HTERT RPE-1 (cell line): ENCODE results near the gene SFRP2.

Experiments used
- in situ Hi-C: fragments of 300-500 bp; cut with MboI; formaldehyde crosslinking; loops from 4 replicates; pipeline ENCODE4 v1.14.3; 2020; ENCODE audit warnings: low sequenced_read_pairs

SFRP2 gene

DNA sequence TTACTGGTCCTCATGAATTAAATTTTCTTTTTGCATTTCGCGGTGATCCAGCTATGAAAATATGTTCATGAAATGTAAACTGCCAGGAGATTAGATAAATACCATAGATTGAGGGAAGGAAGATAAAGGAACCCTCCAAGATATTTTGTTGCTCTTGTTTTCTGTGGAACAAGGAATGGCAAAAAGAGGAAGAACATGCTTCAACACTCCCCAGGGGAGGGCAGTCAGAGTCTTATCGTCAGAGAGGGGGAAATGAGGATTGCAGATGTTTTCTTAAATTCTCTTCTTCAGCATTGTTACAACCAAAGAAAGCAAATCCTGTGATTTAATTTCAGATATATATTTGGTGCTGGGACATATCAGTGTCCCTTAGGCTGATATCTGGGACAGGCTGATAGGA, 9.5 kb upstream of the SFRP2 start:
- in situ Hi-C loops, result no loop called here

- in situ Hi-C loops, result no loop called here
Measured at GRCh38 chr4:153794006-153794405, 5.1 kb upstream of the SFRP2 start.

GRCh38 chr4:153792618-153793247, 3.9 kb upstream of the SFRP2 start:
- in situ Hi-C loops, result no loop called here

GRCh38 chr4:153791746-153792617, 3.1 kb upstream of the SFRP2 start:
- in situ Hi-C loops, result no loop called here

- in situ Hi-C loops, result no loop called here
Measured at GRCh38 chr4:153790962-153791551, 2.2 kb upstream of the SFRP2 start.

DNA sequence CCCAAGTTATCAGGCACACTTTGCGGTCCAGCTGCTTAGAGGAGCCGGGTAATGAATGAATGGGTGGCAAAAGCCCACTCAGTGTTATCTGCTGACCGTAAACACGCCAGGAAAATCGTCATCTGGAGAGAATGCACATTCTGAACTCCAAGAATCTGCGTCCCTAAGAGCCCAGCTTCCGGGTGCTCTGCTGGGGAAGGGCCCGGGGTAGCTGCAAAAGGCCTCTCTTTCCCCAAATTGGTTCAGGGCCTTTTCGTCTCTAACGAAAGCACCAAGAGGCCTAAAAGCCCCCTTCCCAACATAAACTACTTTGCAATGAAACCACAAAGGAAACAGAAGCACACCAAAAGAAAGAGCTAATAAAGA, 1.6 kb upstream of the SFRP2 start:
- in situ Hi-C loops, result no loop called here

GRCh38 chr4:153789741-153790499, 1.0 kb upstream of the SFRP2 start:
- in situ Hi-C loops, result no loop called here

- in situ Hi-C loops, result no loop called here
Measured at GRCh38 chr4:153788051-153788412, 851 bp downstream of the SFRP2 start.

- in situ Hi-C loops, result no loop called here
Measured at GRCh38 chr4:153787575-153787974, 1.3 kb downstream of the SFRP2 start.

DNA sequence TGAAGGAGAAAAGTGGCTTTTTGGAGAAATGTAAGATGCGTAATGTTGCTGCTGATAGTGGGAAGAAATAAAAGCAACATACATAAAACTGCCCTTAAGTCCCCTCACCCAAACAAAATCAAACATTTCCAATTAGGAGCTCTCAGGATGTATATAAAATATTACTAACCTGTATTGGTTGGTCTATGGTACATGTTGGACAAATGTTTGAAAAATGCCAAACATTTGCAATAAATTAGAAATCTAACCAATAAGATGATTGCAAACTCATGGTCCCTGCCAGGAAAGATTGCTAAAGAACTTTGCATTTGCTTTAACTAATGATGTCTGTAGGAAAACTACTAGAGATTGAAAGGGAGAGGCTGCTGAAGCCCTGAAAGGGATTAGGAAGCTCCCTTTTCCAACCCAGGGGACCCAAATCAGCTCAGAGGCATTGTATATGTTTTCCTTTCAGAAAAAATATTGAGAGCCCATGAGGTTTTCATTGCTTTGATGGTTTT, 1.8 kb downstream of the SFRP2 start:
- in situ Hi-C loops, result no loop called here

DNA sequence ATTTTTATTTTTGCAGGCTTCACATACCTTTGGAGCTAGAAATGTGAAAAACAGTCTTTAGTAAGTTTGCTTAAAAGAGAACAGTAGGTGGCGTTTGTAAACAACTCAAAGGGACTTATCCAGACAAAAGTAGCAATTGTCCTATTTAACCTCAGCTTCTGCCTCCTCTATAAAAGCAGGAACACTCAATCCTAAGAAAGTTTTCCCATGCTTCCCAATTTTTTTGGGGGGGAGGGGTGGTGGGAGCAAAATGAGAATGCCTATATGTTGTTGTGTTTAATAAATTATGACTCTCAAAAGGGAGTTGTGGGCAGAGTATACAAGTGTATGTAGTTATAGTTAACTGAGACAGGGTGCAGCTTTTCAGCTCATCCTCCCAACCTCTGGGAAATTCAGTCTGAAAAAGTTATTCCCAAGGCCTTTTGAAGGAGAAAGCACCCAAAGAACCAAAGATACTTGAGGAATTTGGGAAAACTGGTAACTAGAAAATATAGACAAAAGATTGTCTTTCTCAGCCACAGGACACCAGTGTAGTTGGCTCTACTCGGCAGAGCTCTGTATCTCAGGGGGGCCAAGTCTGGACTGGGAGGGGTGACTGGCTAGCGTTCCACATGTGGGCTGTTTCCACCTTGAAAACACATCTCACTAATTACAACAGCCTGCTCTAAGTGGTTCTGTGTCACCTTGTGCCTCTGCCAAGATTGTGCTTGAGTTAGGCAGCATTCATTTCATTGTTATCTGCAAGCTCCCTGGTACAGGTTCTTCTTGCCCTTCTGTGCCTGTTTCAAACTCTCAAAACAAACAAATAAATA, 2.8 kb downstream of the SFRP2 start:
- in situ Hi-C loops, result no loop called here

DNA sequence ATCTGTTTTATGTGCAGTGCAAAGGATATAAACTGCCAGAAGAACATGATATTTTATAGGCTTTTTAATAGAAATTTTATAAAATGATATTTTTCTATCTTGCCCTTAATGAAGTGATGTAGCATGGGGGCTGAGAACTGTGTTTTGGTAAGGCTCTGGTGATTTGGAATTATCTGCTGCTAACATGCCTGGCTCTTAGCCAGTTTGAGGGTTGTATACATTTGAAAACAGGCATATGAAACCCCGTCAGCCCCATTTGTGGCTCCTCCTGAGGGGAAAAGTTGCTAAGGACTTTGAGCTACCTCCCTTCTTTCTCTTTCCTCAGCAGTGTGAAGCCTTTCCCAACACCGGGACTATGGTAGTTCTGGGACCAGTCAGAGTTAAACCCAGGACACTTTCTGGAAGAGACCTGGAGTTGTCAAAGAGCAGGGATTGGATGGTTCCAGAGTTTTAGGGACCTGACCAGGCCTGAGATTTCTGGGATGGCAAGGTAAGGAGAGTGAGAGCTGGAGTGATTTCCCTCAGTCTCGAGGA, 4.7 kb downstream of the SFRP2 start:
- in situ Hi-C loops, result no loop called here

GRCh38 chr4:153782581-153782980, 6.3 kb downstream of the SFRP2 start:
- in situ Hi-C loops, result no loop called here

DNA sequence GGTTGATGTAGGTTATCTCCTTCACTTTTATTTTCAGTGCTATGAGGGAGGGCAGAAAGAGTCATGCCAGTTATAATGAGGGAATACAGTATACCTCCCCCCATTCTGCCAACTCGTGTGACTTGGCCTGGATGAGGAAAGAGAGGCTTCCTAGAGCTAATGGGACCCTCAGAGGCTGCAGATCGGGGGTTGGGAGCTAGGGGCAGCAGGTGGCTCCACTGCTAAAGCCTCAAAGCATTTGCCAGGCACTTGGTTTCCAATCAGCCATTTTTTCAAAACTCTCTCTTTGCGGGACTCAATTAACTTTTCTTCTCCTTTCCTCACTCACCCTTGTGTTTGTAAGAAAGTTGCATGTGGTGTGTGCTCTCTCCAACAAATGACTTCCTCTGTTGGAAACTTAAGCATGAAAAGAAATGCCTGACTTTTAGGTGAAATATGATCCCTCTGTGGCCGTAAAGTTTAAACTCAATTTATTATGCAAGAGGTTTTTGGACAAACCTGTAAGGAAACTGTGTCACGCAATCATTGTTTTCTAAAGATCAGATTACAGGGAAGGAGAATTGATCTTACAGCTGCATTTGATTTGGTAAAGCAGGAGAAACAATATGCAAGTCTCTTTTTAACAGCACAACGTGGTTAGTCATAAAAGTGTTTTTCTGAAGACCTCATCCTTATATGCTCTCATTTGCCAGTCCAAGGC, 7.0 kb downstream of the SFRP2 start:
- in situ Hi-C loops, result no loop called here

DNA sequence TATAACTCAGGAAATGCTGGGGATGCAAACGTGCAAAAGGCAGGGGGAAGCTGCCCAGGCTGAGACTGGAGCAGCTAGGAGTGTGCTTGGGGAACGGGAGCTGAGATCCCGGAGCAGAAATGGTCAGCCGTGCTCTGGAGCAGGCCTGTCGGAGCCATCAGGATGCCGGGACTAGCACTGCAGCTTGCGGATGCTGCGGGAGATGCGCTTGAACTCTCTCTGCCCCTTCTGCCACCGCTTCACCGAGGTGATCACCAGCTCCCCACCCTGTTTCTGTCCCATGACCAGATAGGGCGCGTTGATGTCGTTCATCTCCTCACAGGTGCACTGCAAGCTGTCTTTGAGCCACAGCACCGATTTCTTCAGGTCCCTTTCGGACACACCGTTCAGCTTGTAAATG, 7.6 kb downstream of the SFRP2 start:
- in situ Hi-C loops, result no loop called here

DNA sequence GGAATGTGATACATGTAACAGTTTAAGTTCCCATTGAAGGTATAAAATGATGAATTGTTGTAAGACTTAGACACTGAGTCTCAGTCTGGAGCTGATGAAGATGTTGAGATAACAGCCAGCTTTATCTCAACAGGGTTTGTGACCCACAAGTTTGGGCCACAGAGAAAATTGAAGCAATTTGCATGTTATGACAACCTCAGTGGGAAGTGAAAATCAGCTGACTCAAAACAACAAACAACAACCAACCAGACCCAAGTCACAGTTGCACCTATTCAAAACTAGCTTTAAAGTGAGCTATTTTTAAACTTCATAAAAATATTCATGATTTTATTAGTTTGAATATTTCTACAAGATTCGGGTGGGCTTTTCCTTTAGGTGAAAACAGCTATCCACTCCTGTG, 8.0 kb downstream of the SFRP2 start:
- in situ Hi-C loops, result no loop called here

GRCh38 chr4:153780221-153780620, 8.7 kb downstream of the SFRP2 start:
- in situ Hi-C loops, result no loop called here

GRCh38 chr4:153778383-153778782, 10.5 kb downstream of the SFRP2 start:
- in situ Hi-C loops, result no loop called here

DNA sequence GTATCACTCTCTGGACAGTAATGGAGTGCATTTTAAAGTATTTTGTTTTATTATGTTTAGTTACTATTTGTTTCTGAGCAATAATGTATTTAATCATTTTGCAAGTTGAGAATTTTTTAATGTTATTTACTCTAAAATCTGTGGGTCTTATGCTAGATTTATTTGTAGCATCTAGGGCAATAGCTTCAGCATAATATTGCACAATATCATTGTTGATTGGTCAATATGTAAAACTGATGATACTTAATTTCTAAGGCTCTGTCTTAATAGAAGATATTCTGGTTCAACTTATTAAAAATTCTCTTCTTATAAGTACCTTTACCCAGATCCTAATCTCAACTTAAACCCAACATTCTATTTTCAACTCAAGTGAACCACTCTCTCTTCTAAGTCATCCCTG, 11.5 kb downstream of the SFRP2 start:
- in situ Hi-C loops, result no loop called here

- in situ Hi-C loops, result no loop called here
Measured at GRCh38 chr4:153776601-153777000, 12.3 kb downstream of the SFRP2 start.
